GM19238 (cell line): ENCODE results near the gene ALAS1.
A peak's percentile ranks its signal among the peaks of the same experiment; 100 is the strongest.
"Not testable (repeated sequence)": the region's sequence is repeated elsewhere in the genome, so short reads cannot be mapped to it uniquely, and the experiment has no call there.

Experiments used
- DNase-seq: peaks from one replicate; pipeline ENCODE4 v3.0.0; 2011; ENCODE audit warnings: low spot score; ENCODE audit not compliant: insufficient read length

The ALAS1 gene

DNA sequence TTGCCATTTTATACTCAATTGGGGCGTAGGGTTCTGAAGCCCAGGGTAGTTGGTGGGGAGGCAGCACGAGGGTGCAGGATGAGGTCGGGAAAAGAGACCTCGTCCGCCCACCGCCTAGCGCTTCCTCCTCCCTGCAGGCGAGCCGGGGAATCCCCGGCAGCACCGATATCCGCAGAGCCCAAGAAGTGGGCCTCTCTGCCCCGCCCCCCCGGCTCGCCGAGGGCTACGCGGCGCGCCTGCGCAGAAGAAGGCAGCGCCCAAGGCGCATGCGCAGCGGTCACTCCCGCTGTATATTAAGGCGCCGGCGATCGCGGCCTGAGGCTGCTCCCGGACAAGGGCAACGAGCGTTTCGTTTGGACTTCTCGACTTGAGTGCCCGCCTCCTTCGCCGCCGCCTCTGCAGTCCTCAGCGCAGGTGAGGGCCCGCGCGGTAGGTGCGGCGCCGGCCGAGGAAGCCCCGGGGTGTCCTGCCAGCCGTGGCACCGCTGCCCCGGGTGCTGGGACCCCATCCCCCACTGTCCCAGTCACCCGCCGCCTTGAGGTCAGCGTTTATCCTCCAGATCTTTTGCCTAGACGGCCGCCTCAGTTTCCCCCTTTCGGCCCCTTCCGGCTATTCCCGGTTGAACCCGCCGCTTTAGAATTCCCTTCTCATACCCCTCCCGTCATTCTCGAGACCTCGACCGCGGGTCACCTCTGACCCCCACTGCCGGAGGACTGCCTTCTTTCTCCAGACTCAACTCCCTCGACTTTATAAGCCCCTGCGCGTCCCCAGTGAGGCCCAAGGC lies at the start of gene ALAS1:
Gene ALAS1 (plus strand): TSS at position 319 of the 784 bp plus-strand sequence. CDS start 1,082 bp downstream, outside the sequence.
- peak; percentile 97 for DNase-seq

DNA sequence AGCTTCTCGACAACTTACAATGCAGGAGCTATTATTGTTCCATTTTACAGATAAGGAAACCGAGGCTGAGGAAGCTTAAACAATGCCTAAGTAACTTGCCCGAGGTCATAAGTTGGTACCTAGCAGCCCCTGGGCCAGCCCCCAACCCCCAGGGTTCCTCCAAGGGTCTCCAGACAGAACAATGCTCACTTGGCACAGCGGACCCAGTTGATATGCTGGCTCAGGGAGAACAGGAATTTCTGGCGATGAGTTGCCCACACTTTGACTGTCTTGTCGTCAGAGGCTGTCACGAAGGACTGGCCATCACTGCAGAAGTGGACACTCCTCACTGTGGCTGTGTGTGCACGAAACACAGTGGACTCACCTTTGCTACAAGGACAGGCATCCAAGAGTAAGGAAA lies 48.9 kb upstream of the ALAS1 start:
- no peak for DNase-seq

- DNase-seq: no peak
Measured at GRCh38 chr3:52149726-52150125, 48.2 kb upstream of the ALAS1 start.

DNA sequence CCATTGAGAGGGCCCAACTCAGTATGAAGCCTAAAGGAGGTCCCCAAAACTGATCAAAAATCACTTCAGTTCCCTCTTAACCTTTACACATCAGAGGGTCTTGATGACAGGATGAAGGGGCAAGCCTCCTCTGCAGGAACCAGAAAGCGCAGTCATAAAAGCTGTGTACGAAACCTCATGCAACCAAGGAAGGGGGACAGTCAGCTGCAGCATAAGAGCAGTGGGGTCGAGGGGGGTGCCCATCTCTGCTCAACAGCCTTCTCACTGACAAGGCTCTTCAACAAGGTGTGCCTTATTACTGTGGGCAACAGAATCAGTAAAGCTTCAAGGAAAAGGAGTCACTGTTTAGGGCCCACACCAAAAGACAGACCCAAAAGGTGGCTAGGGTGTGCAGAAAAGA lies 47.6 kb upstream of the ALAS1 start:
- DNase-seq: no peak

DNA sequence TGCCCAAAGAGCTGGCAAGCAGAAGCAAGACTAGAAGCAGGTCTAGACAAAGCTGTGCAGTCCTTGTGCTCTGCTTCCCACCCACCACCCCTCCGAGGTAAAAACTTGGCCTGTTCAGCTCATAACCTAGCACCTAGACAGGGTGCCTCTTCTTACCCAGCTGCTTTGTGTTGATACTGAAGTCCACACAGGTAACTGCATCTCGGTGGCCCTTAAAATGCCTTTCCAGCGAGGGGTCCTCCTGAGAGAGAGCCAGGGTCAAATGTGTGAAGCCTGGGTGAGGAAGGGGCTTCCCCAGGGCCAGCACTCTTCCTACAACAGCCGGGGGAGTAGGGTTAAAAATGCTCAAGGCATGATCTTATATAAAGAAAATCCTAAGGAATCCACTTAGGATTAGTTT lies 47.1 kb upstream of the ALAS1 start:
- no peak for DNase-seq

DNA sequence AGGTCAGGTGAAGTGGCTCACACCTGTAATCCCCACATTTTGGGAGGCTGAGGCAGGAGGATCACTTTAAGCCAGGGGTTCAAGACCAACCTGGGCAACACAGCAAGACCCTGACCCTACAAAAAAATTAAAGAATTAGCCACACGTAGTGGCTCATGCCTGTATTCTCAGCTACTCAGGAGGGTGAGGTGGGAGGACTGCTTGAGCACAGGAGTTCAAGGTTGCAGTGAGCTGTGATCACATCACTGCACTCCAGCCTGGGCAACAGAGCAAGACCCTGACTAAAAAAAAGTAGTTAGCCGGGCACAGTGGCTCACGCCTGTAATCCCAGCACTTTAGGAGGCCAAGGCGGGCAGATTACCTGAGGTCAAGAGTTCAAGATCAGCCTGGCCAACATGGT lies 46.0 kb upstream of the ALAS1 start:
- DNase-seq: not testable (repeated sequence)

- no peak for DNase-seq
Measured at GRCh38 chr3:52153389-52154096, 44.4 kb upstream of the ALAS1 start.

GRCh38 chr3:52154135-52155094 lies 43.5 kb upstream of the ALAS1 start, which contains the start of gene POC1A:
TSS of gene POC1A (minus strand) at chr3:52154423. CDS start at chr3:52154372, 51 bp downstream.
- peak; percentile 84 for DNase-seq

- no peak for DNase-seq
Measured at GRCh38 chr3:52155912-52156311, 42.0 kb upstream of the ALAS1 start.

GRCh38 chr3:52159503-52159902 lies 38.5 kb upstream of the ALAS1 start:
- DNase-seq: no peak

GRCh38 chr3:52162250-52162872 lies 35.6 kb upstream of the ALAS1 start:
- no peak for DNase-seq

DNA sequence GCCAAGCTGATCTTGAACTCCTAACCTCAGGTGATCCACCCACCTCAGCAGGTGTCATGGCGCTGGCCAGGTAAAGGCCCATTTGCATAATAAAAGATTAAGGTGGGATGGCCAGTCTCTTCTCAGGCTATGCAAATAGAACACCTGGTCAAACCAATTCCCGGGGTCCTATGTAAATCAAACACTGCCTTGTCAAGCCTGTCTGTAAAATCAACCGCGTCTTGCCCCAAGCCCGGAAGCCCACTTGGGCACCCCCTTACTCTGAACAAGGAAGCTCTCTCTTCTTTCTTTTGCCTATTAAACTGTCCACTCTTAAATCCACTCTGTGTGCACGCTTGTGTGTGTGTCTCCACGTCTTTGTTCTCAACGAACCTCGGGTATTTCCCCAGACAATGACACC lies 30.7 kb upstream of the ALAS1 start:
- DNase-seq: no peak

GRCh38 chr3:52170217-52170616 lies 27.7 kb upstream of the ALAS1 start:
- DNase-seq: not testable (repeated sequence)

GRCh38 chr3:52171514-52172261 lies 26.3 kb upstream of the ALAS1 start:
- DNase-seq: no peak

GRCh38 chr3:52172262-52172757 lies 25.6 kb upstream of the ALAS1 start:
- DNase-seq: no peak

GRCh38 chr3:52173101-52173500 lies 24.9 kb upstream of the ALAS1 start:
- no peak for DNase-seq

GRCh38 chr3:52174896-52175295 lies 23.1 kb upstream of the ALAS1 start:
- no peak for DNase-seq

DNA sequence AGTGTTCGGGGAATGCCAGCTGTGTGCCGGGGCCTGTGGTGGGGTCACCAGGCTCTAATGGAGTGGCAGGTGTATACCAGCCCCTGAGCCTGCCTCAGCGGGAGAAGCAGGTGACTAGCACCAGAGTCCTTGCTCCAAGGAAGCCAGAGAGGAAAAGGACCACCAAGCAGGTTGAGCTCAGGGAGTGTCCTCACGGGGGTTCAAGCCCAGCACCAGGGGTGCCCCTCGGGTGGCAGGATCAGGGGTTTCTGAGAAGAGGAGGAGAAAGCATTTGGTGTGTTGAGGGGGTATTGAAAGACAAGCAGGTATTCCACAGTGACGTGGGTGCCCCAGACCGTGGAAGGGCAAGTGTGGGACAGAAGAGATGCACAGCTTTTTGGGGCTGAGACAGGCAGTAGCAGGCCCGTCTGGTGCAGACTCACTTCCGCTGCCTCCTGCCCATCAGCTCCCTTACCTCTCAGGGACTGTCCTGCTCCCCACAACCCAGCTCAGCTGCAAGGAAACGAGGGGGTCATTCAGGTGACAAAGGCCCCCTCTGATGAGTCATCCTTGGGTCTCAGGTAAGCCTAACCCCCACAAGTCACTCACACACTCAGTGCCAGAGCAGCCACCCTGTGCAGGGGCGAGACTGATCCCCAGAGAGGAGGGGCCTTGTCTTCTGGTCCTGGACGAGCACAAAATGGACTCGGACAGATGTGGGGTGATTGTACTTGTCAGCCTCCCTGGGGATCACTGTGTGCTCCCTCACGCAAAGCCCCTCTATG lies 22.4 kb upstream of the ALAS1 start:
- no peak for DNase-seq

DNA sequence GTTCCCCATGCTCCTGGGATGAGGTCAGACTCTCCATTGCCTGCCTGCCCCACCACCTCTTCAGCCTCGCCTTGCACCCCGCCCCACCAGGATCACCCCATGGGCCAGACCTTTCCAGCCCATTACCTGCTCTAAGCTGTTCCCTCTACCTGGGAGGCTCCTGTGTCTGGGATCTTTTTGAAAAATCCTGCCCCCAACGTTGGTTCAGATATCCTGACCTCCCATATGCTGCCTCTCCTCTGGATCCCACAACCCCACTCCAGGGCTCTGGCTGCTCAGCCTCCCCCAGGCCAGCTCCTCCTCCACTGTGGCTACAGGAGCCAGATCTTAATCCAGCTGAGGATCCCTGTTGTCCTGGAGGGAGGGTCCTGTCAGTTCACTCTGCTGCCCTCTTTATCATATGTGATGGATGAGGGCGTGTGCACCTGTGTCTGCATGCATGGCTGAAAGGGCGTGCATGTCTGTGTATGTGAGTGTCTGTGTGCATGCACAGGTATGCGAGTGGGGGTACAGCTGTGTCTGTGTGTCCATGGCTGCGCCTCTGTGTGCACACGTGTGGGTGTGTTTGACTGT lies 21.7 kb upstream of the ALAS1 start:
- no peak for DNase-seq
